Activated naive CD4-positive, alpha-beta T cell (primary cell): ENCODE results near the gene BCHE.

Experiments used
- DNase-seq, 4 experiments: peaks; one replicate each; lab custom pipeline; 2025; lab: John Stamatoyannopoulos, UW

The BCHE gene

GRCh38 chr3:165749821-165750220 is 87.4 kb downstream of the BCHE start:
- DNase-seq, result no peak

GRCh38 chr3:165749241-165749640 is 88.0 kb downstream of the BCHE start:
- DNase-seq, result no peak

- no peak for DNase-seq
These were observed 89.1 kb downstream of the BCHE start for GRCh38 chr3:165748094-165748493.

GRCh38 chr3:165746874-165747273 is 90.3 kb downstream of the BCHE start:
- DNase-seq, result no peak

GRCh38 chr3:165744025-165744424 is 93.2 kb downstream of the BCHE start:
- DNase-seq, result no peak

GRCh38 chr3:165742351-165742750 is 94.9 kb downstream of the BCHE start:
- no peak for DNase-seq

- DNase-seq, result no peak
These were observed 107.5 kb downstream of the BCHE start for GRCh38 chr3:165729756-165730155.

GRCh38 chr3:165728924-165729323 is 108.3 kb downstream of the BCHE start:
- no peak for DNase-seq

- no peak for DNase-seq
These were observed 111.9 kb downstream of the BCHE start for GRCh38 chr3:165725296-165725695.
